ENCODE data around the gene RHOA. TPM values are rescaled to one million over a fixed set of nuclear protein-coding genes. Genes with fewer than 3 reads are reported as not detected.

Gene RHOA
- polyA plus RNA-seq, 2 of the 4 experiments (the other 2 are of a cell fraction) = 332 to 549 TPM

- peaks cover 34% of the 10 kb centered on the region for H3K4me1 ChIP-seq
- H3K4me2 ChIP-seq = no peak overlapping the region
- CTCF ChIA-PET = interaction anchor here (0.6 to 2.8 kb wide), 3 partner anchors 29 to 246 kb away, joined by 3 to 11 read pairs (median 4); partner anchors contain the start of gene KLHDC8B
- POLR2A ChIA-PET = interaction anchor here (1.2 kb wide), 1 partner anchor 83 kb away, joined by 3 read pairs; no protein-coding TSS in a partner anchor
- DNase-seq (ENCODE audit: low read depth in 1 of 2, low spot score in 1 of 2) = no peak
- no peak overlapping the region for H3K4me3 ChIP-seq
- ATAC-seq = no peak
- H3K9me3 ChIP-seq = no peaks in the 10 kb centered on the region
- no peak overlapping the region; a peak in 1 of 6 replicates for H3K27ac ChIP-seq
- 71% methylated on average over 2 of the region's 2 CpGs for WGBS (ENCODE audit: missing lambda C conversion rate)
- FAIRE-seq = no peak
- TF ChIP-seq HOXB5 (CRISPR knock-in tag; IDR thresholded peaks at IDR 0.05) (no peak), NR3C1 (IDR thresholded peaks at IDR 0.05) (no peak), HDAC2 (IDR thresholded peaks at IDR 0.05) (no peak), MYC (IDR thresholded peaks at IDR 0.05; ENCODE audit: borderline replicate concordance, low read length) (no peak), HES2 (IDR thresholded peaks at IDR 0.05) (no peak), MAZ (IDR thresholded peaks at IDR 0.05; ENCODE audit: borderline replicate concordance, low read depth, low read length) (no peak), MAX (IDR thresholded peaks at IDR 0.05) (no peak), EP300 (IDR thresholded peaks at IDR 0.05) (no peak), NPAS2 (CRISPR knock-in tag; IDR thresholded peaks at IDR 0.05; ENCODE audit: borderline replicate concordance) (no peak), RCOR1 (IDR thresholded peaks at IDR 0.05; ENCODE audit: low read depth, low read length) (no peak), CHD2 (IDR thresholded peaks at IDR 0.05; ENCODE audit: low read length, partially characterized antibody) (no peak), PBX3 (IDR thresholded peaks at IDR 0.05) (no peak), HMGXB4 (CRISPR knock-in tag; IDR thresholded peaks at IDR 0.05; ENCODE audit: borderline replicate concordance) (no peak), FOXS1 (CRISPR knock-in tag; IDR thresholded peaks at IDR 0.05) (no peak), SREBF2 (IDR thresholded peaks at IDR 0.05) (no peak), TFCP2L1 (CRISPR knock-in tag; IDR thresholded peaks at IDR 0.05) (no peak), JUNB (IDR thresholded peaks at IDR 0.05) (no peak), BHLHE40 (IDR thresholded peaks at IDR 0.05; ENCODE audit: low read depth, low read length) (no peak), TP53 (CRISPR knock-in tag; IDR thresholded peaks at IDR 0.05) (no peak)
Measured at GRCh38 chr3:49416867-49417266, 5.1 kb upstream of the RHOA start.

- WGBS (ENCODE audit: missing lambda C conversion rate) = 69% methylated on average over 4 of the region's 4 CpGs
- no peak for ATAC-seq
- TF ChIP-seq CBX8 (IDR thresholded peaks at IDR 0.05) (no peak), RCOR1 (IDR thresholded peaks at IDR 0.05; ENCODE audit: low read depth, low read length) (no peak), HEYL (CRISPR knock-in tag; IDR thresholded peaks at IDR 0.05) (no peak), MAX (IDR thresholded peaks at IDR 0.05) (no peak), HOXB5 (CRISPR knock-in tag; IDR thresholded peaks at IDR 0.05) (no peak), KDM5A (IDR thresholded peaks at IDR 0.05) (no peak), REST (IDR thresholded peaks at IDR 0.05) (no peak), POLR2AphosphoS2 (conservative IDR thresholded peaks at IDR 0.05; ENCODE audit: low read length) (no peak), CTCF (IDR thresholded peaks at IDR 0.05) (no peak), ESRRA (IDR thresholded peaks at IDR 0.05; ENCODE audit: borderline replicate concordance, low read length) (no peak), ZFP36 (IDR thresholded peaks at IDR 0.05; ENCODE audit: borderline replicate concordance, partially characterized antibody) (no peak)
Measured at GRCh38 chr3:49415931-49416601, 4.3 kb upstream of the RHOA start.

More at GRCh38 chr3:49415931-49416601, 4.3 kb upstream of the RHOA start:
- ChIA-PET CTCF (interaction anchor here (0.8 to 2.8 kb wide), 6 partner anchors 9 to 255 kb away, joined by 3 to 11 read pairs (median 4); partner anchors contain the start of genes KLHDC8B and USP4), POLR2A (interaction anchor here (1.2 kb wide), 1 partner anchor 83 kb away, joined by 3 read pairs; no protein-coding TSS in a partner anchor)
- DNase-seq (ENCODE audit: low read depth in 1 of 2, low spot score in 1 of 2) (no peak), FAIRE-seq (no peak)
- no peaks in the 10 kb centered on the region for H3K9me3 ChIP-seq
- no peak overlapping the region; a peak in 1 of 6 replicates for H3K27ac ChIP-seq
- no peak overlapping the region for H3K4me3 ChIP-seq
- H3K4me2 ChIP-seq = no peak overlapping the region
- H3K4me1 ChIP-seq = peaks cover 26% of the 10 kb centered on the region
